Measurements from ENCODE around the gene SNAP29.
"Not testable (repeated sequence)": the region's sequence is repeated elsewhere in the genome, so short reads cannot be mapped to it uniquely, and the experiment has no call there.

The SNAP29 gene

GRCh38 chr22:20834725-20835124, 24.1 kb upstream of the SNAP29 start:
- TF ChIP-seq CTCF (IDR thresholded peaks at IDR 0.05; ENCODE audit: low read depth, low read length, missing control alignments) = no peak
- H3K4me3 ChIP-seq (replicated peaks; ENCODE audit: low read depth, low read length) = no peak overlapping the region
- no peak for DNase-seq (ENCODE audit: extremely low read depth, low read depth)

- no peak for TF ChIP-seq CTCF (IDR thresholded peaks at IDR 0.05; ENCODE audit: low read depth, low read length, missing control alignments)
- DNase-seq (ENCODE audit: extremely low read depth, low read depth) = no peak
- H3K4me3 ChIP-seq (replicated peaks; ENCODE audit: low read depth, low read length) = no peak overlapping the region
Measured at GRCh38 chr22:20836987-20837823, 21.6 kb upstream of the SNAP29 start.

- DNase-seq (ENCODE audit: extremely low read depth, low read depth); H3K4me3 ChIP-seq (replicated peaks; ENCODE audit: low read depth, low read length): not testable (repeated sequence)
Measured at GRCh38 chr22:20839354-20839753, 19.5 kb upstream of the SNAP29 start.

- no peak overlapping the region for H3K4me3 ChIP-seq (replicated peaks; ENCODE audit: low read depth, low read length)
- no peak for DNase-seq (ENCODE audit: extremely low read depth, low read depth)
- no peak for TF ChIP-seq CTCF (IDR thresholded peaks at IDR 0.05; ENCODE audit: low read depth, low read length, missing control alignments)
Measured at GRCh38 chr22:20839837-20840645, 18.8 kb upstream of the SNAP29 start.

- TF ChIP-seq CTCF (IDR thresholded peaks at IDR 0.05; ENCODE audit: low read depth, low read length, missing control alignments) = no peak
- no peak overlapping the region for H3K4me3 ChIP-seq (replicated peaks; ENCODE audit: low read depth, low read length)
- DNase-seq (ENCODE audit: extremely low read depth, low read depth) = no peak
Measured at GRCh38 chr22:20840646-20841371, 18.0 kb upstream of the SNAP29 start.

GRCh38 chr22:20843501-20843900, 15.3 kb upstream of the SNAP29 start:
- H3K4me3 ChIP-seq (replicated peaks; ENCODE audit: low read depth, low read length) = no peak overlapping the region
- no peak for DNase-seq (ENCODE audit: extremely low read depth, low read depth)
- TF ChIP-seq CTCF (IDR thresholded peaks at IDR 0.05; ENCODE audit: low read depth, low read length, missing control alignments) = no peak

Data from HFF-Myc (cell line).